Fibroblast of lung (primary cell): Measurements from ENCODE around the gene PGAP3. TPM values are rescaled to one million over a fixed set of nuclear protein-coding genes. Genes with fewer than 3 reads are reported as not detected.

Experiments used
- DNase-seq, 2 donors: peaks; one replicate each; pipeline versions ENCODE4 v3.0.0 to v3.0.0-alpha.2; 2010; ENCODE audit warnings: low read depth in 2 of 2
- H2AFZ ChIP-seq: 2 replicates; pipeline ENCODE4 v1.5.1; 2012; ENCODE audit warnings: low read length, control low read depth, inconsistent platforms
- H3K27ac ChIP-seq: 2 replicates; pipeline ENCODE4 v1.5.1; 2011; ENCODE audit warnings: low read length, control low read depth; ENCODE audit not compliant: insufficient read depth
- H3K27me3 ChIP-seq: 2 replicates; pipeline ENCODE4 v1.5.1; 2011; ENCODE audit warnings: mild to moderate bottlenecking, low read length; ENCODE audit not compliant: control insufficient read depth, insufficient read depth
- H3K36me3 ChIP-seq: 2 replicates; pipeline ENCODE4 v1.5.1; 2011; ENCODE audit warnings: low read length; ENCODE audit not compliant: control insufficient read depth, insufficient read depth
- H3K4me1 ChIP-seq: 2 replicates; pipeline ENCODE4 v1.5.1; 2011; ENCODE audit warnings: low read length; ENCODE audit not compliant: control insufficient read depth, insufficient read depth; ENCODE audit errors: extremely low read depth
- H3K4me2 ChIP-seq: 2 replicates; pipeline ENCODE4 v1.5.1; 2011; ENCODE audit warnings: low read length, control low read depth; ENCODE audit not compliant: insufficient read depth; ENCODE audit errors: extremely low read depth
- H3K4me3 ChIP-seq, 4 experiments: fragments of 200-600 bp in 1 of 4; sonication (generic) in 1 of 4; replicated peaks in 1 of 4; 2 replicates each; pipeline ENCODE4 v1.5.1; 2011 to 2016; ENCODE audit warnings: low read length in 4 of 4, low read depth in 3 of 4, mild to moderate bottlenecking in 3 of 4, control low read depth in 2 of 4, inconsistent platforms in 1 of 4, mixed read lengths in 1 of 4; ENCODE audit not compliant: insufficient read depth in 1 of 4; ENCODE audit errors: control extremely low read depth in 1 of 4
- H3K79me2 ChIP-seq: 2 replicates; pipeline ENCODE4 v1.5.1; 2012; ENCODE audit warnings: mild to moderate bottlenecking, low read length, inconsistent platforms; ENCODE audit not compliant: control insufficient read depth, insufficient read depth
- H3K9ac ChIP-seq: 2 replicates; pipeline ENCODE4 v1.5.1; 2011; ENCODE audit warnings: mild to moderate bottlenecking, low read length, control low read depth; ENCODE audit not compliant: insufficient read depth
- H3K9me3 ChIP-seq: 2 replicates; pipeline ENCODE4 v1.5.1; 2012; ENCODE audit warnings: low read depth, low read length; ENCODE audit not compliant: control insufficient read depth, insufficient read depth
- H4K20me1 ChIP-seq: 2 replicates; pipeline ENCODE4 v1.5.1; 2011; ENCODE audit warnings: low read length; ENCODE audit not compliant: control insufficient read depth, insufficient read depth; ENCODE audit errors: extremely low read depth
- EZH2 ChIP-seq: IDR thresholded peaks from 2 replicates; pipeline ENCODE4 v1.5.1; 2012; ENCODE audit warnings: low read length, control low read depth, mild to moderate bottlenecking; ENCODE audit errors: missing control alignments
- polyA plus RNA-seq, 2 donors: library from polyadenylated mRNA; depleted of rRNA in 1 of 2; stranded (reverse) in 1 of 2; unstranded in 1 of 2; fragments of >200 nt; gene quantifications; 2 replicates each; pipeline ENCODE4 v1.2.1, GENCODE V29; 2011 to 2012; ENCODE audit warnings: missing spikeins in 1 of 2
- total RNA-seq: library from RNA; depleted of rRNA; stranded (reverse); fragments of >200 nt; gene quantifications from 2 replicates; pipeline ENCODE4 v1.2.1, GENCODE V29; 2014
- TF ChIP-seq, protein P1 (sequence below), 2 donors: IDR thresholded peaks in 1 of 2; conservative IDR thresholded peaks in 1 of 2; 1 replicate in 1 of 2; 2 replicates in 1 of 2; pipeline ENCODE4 v1.5.1; 2011 to 2012; ENCODE audit warnings: low read length in 2 of 2, control low read depth in 1 of 2, inconsistent platforms in 1 of 2, low read depth in 1 of 2, mild to moderate bottlenecking in 1 of 2

PGAP3 gene
- total and polyA plus RNA-seq, 2 donors (not counting 1 experiment from before 2014, with no cell fraction given): 7.9 to 8.8 TPM

DNA sequence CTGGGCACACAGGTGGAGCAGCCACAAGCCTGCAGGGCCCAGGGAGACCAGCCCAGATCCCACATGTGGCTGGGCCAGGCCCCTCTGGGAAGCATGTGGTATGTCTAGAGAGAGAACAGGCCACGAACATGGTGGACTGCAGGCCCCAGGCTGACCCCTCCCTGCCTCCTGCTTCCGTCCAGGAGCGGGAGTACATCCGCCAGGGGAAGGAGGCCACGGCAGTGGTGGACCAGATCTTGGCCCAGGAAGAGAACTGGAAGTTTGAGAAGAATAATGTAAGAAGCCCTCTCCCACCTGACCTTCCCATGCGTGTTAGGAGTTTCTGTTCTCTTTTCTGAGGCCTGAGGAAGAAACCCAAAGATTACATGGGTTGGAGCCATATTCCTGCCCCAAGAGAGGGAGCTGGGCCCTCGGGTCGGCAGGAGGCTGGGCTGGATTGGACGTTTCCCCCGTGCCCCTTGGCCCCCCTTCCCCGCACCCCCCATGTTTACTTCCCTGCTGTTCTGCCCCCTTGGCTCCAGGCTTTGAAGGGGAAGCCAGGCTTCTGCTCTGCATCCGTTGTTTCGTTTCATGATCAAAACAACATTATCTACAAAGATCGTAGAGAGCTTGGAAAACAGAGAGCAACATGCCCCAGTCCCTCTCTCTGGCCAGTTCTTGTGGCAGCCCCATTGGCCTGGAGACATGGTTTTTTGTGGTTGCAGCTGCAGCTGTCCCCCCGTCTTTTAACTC is 28.4 kb downstream of the PGAP3 start:
- Histone ChIP-seq H3K9me3 (no peaks in the 10 kb centered on the region), H3K27ac (no peak overlapping the region), H4K20me1 (no peaks in the 10 kb centered on the region), H3K4me3 (no peak overlapping the region), H3K4me2 (no peak overlapping the region), H3K9ac (no peak overlapping the region), H2AFZ (no peak overlapping the region), H3K79me2 (no peaks in the 10 kb centered on the region), H3K27me3 (no peaks in the 10 kb centered on the region), H3K36me3 (peaks cover 10% of the 10 kb centered on the region), H3K4me1 (no peaks in the 10 kb centered on the region)
- no peak for DNase-seq
- TF ChIP-seq EZH2: no peak
- TF ChIP-seq, protein P1, sequence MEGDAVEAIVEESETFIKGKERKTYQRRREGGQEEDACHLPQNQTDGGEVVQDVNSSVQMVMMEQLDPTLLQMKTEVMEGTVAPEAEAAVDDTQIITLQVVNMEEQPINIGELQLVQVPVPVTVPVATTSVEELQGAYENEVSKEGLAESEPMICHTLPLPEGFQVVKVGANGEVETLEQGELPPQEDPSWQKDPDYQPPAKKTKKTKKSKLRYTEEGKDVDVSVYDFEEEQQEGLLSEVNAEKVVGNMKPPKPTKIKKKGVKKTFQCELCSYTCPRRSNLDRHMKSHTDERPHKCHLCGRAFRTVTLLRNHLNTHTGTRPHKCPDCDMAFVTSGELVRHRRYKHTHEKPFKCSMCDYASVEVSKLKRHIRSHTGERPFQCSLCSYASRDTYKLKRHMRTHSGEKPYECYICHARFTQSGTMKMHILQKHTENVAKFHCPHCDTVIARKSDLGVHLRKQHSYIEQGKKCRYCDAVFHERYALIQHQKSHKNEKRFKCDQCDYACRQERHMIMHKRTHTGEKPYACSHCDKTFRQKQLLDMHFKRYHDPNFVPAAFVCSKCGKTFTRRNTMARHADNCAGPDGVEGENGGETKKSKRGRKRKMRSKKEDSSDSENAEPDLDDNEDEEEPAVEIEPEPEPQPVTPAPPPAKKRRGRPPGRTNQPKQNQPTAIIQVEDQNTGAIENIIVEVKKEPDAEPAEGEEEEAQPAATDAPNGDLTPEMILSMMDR (conservative IDR thresholded peaks at IDR 0.05 in 1 of 2, IDR thresholded peaks at IDR 0.05 in 1 of 2; ENCODE audit: low read depth in 1 of 2, low read length in 2 of 2): no peak

DNA sequence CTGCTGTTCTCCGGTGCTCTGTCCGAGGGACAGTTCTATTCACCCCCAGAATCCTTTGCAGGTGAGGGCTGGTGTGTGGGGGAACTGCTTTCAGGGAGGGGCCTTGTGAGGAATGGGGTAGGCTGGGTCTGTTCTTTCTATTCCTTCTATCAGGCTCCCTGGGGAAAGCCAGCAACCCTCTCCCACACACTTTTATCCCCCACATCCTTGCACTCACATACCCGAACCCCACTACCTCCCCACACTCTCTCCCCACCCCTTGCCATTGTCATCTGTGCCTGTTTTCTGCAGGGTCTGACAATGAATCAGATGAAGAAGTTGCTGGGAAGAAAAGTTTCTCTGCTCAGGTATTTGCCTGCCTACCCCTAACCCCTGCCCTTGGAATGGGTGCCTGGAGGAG is 29.1 kb downstream of the PGAP3 start:
- H3K4me3 ChIP-seq: no peak overlapping the region
- no peak overlapping the region for H2AFZ ChIP-seq
- H3K4me2 ChIP-seq: no peak overlapping the region
- H3K4me1 ChIP-seq: no peaks in the 10 kb centered on the region
- H3K79me2 ChIP-seq: no peaks in the 10 kb centered on the region
- no peak overlapping the region for H3K9ac ChIP-seq
- H3K27me3 ChIP-seq: no peaks in the 10 kb centered on the region
- H4K20me1 ChIP-seq: no peaks in the 10 kb centered on the region
- peaks cover 10% of the 10 kb centered on the region for H3K36me3 ChIP-seq
- H3K27ac ChIP-seq: no peak overlapping the region
- DNase-seq: no peak
- no peak for TF ChIP-seq EZH2
- TF ChIP-seq, protein P1 (conservative IDR thresholded peaks at IDR 0.05 in 1 of 2, IDR thresholded peaks at IDR 0.05 in 1 of 2; ENCODE audit: low read depth in 1 of 2, low read length in 2 of 2): no peak
- H3K9me3 ChIP-seq: no peaks in the 10 kb centered on the region

DNA sequence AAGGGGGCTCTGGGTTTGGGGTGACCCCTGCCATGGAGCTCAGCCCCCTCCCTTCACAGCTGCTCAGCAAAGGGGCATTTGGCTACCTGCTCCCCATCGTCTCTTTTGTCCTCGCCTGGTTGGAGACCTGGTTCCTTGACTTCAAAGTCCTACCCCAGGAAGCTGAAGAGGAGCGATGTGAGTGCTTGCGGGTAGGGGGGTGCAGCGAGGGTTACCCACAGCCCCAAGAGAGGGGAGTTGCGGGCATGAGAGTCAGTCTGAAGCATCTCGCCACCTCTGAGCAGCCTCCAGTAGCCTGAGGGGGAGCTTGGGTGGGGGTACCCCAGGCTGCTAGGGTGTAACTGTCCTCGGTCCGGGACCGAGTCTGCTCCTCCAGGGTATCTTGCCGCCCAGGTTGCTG is 29.5 kb downstream of the PGAP3 start:
- no peaks in the 10 kb centered on the region for H3K4me1 ChIP-seq

More for the DNA sequence above, 29.5 kb downstream of the PGAP3 start:
- H3K79me2 ChIP-seq: no peaks in the 10 kb centered on the region
- H3K9me3 ChIP-seq: no peaks in the 10 kb centered on the region
- H4K20me1 ChIP-seq: no peaks in the 10 kb centered on the region
- no peaks in the 10 kb centered on the region for H3K27me3 ChIP-seq
- H3K9ac ChIP-seq: no peak overlapping the region
- no peak overlapping the region for H2AFZ ChIP-seq
- no peak overlapping the region for H3K4me3 ChIP-seq
- H3K27ac ChIP-seq: no peak overlapping the region
- H3K36me3 ChIP-seq: peaks cover 10% of the 10 kb centered on the region
- TF ChIP-seq, protein P1 (conservative IDR thresholded peaks at IDR 0.05 in 1 of 2, IDR thresholded peaks at IDR 0.05 in 1 of 2; ENCODE audit: low read depth in 1 of 2, low read length in 2 of 2): no peak
- TF ChIP-seq EZH2: no peak
- no peak overlapping the region for H3K4me2 ChIP-seq
- no peak for DNase-seq
